Astrocyte of the spinal cord (primary cell): ENCODE data around the gene SFTPA2.
"Not testable (repeated sequence)": the region's sequence is repeated elsewhere in the genome, so short reads cannot be mapped to it uniquely, and the experiment has no call there.

Source experiments
- DNase-seq: peaks from one replicate; pipeline ENCODE4 v3.0.0; 2011; ENCODE audit warnings: low read depth, low spot score
- H3K4me3 ChIP-seq: 2 replicates; pipeline ENCODE4 v1.5.1; 2011; ENCODE audit warnings: low read depth, mild to moderate bottlenecking, low read length, moderate library complexity
- CTCF ChIP-seq: IDR thresholded peaks from 2 replicates; pipeline ENCODE4 v1.5.1; 2012; ENCODE audit warnings: low read depth, mild to moderate bottlenecking, low read length, inconsistent platforms
- in situ Hi-C: cut with HindIII; loops from 2 replicates; pipeline ENCODE4 v1.10.0; 2017; ENCODE audit warnings: low sequenced_read_pairs

Gene SFTPA2

DNA sequence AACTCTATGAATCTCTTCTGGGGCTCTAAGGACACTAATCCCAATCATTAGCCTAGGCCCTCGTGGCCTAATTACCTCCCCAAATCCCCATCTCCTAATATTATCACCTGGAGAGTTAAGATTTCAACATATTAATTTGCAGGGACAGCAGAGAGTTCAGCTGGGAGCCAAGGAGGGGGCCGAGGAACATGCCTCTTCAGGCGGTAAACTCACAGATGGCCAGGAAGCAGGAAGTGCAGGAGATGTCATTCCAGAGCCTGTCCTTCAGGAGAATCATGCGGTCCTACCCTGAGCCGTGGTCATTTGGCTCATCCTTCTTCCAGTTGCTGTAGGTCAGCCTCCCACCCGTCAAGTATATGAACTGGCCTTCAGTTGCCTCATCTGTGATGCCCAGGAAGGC is 21.9 kb upstream of the SFTPA2 start:
- DNase-seq, result no peak
- in situ Hi-C loops, result no loop called here
- no peak for TF ChIP-seq CTCF

DNA sequence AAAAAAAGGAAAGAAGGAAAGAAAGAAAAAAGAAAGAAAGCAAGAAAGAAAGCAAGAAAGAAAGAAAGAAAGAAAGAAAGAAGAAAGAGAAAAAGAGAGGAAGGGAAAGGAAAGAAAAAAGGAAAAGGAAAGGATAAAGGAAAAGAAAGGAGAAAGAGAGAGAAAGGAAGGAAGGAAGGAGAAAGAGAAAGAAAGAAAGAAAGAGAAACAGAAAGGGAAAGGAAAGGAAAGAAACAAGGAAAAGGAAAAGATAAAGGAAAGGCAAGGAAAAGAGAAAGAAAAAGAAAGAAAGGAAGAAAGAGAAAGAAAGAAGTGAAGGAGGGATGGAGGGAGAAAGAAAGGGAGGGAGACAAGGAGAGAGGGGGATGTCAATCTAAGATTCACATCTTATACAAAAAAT is 20.8 kb upstream of the SFTPA2 start:
- in situ Hi-C loops, result no loop called here
- no peak overlapping the region for H3K4me3 ChIP-seq
- DNase-seq, result no peak
- TF ChIP-seq CTCF, result no peak

More for the DNA sequence above, 21.9 kb upstream of the SFTPA2 start:
- H3K4me3 ChIP-seq, result no peak overlapping the region

GRCh38 chr10:79579361-79579760 is 19.2 kb upstream of the SFTPA2 start:
- no peak for TF ChIP-seq CTCF
- DNase-seq, result no peak
- in situ Hi-C loops, result no loop called here
- no peak overlapping the region for H3K4me3 ChIP-seq

GRCh38 chr10:79570624-79571023 is 10.4 kb upstream of the SFTPA2 start:
- DNase-seq, in situ Hi-C loops: not testable (repeated sequence)

DNA sequence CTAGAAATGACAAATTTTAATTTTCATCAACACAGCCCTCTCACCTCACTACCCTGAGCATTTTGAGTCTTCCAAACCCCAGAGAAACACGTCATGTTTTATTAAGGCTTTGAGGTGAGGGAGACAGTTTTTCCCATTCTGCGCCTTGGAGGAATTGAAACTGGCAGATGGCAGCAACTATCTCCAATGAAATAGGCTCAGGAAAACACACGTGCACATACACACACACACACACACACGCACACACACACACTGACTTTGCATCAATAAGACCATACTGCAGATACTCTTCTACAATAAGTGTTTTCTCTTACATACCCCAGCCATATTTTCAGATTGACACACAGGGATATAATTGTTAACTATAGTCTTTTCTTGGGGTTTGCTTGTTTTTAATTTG is 3.2 kb upstream of the SFTPA2 start:
- in situ Hi-C loops, result no loop called here
- no peak for DNase-seq
- TF ChIP-seq CTCF, result no peak
- no peak overlapping the region for H3K4me3 ChIP-seq

More at GRCh38 chr10:79570624-79571023, 10.4 kb upstream of the SFTPA2 start:
- not testable (repeated sequence) for H3K4me3 ChIP-seq

- H3K4me3 ChIP-seq, result no peak overlapping the region
These were observed 2.0 kb upstream of the SFTPA2 start for GRCh38 chr10:79562135-79562756.

More at GRCh38 chr10:79562135-79562756, 2.0 kb upstream of the SFTPA2 start:
- in situ Hi-C loops, result no loop called here
- TF ChIP-seq CTCF, result peak; percentile 98
- peak; percentile 49 for DNase-seq
